ENCODE results near the gene GAD1.

- TF ChIP-seq CTCF (IDR thresholded peaks at IDR 0.05; ENCODE audit: low read length) (no peak), EZH2phosphoT487 (IDR thresholded peaks at IDR 0.05; ENCODE audit: low read length) (no peak)
Observed at GRCh38 chr2:170815311-170815710, 1.4 kb upstream of the GAD1 start.

All from MM.1S (cell line).